GM21390 (cell line): ENCODE data around the gene CMPK2.
A peak's percentile ranks its signal among the peaks of the same experiment; 100 is the strongest.
"Not testable (repeated sequence)": the region's sequence is repeated elsewhere in the genome, so short reads cannot be mapped to it uniquely, and the experiment has no call there.

Experiments
- ATAC-seq: cut with Tn5 transposase; IDR thresholded peaks from one replicate; pipeline ENCODE4 v1.9.1; 2021; ENCODE audit not compliant: unreplicated experiment

Gene CMPK2

DNA sequence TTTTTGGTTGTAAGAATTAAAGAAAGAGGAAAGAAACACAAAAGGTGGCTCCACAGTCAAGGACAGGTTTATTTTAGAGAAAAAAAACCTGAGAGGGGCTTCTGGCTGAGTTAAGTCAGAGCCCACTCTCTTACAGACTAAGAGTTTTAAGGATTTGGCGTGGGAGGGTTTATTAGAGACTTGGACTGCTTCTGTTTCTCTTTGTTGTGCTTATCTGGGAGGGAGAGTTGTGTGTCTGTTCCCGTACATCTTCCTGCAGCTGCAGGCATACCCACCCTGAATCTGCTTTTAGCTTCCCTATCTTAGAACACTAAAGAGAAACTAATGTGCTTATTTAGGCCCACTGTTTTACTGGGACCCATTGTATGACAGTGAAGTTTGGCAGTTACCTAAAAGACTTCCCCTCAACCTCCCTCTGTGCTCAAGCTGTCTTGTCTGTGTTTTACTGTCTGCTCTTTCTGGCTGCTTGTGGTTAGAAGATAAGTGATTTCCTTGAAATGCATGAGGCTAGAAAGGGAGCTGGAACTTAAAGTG, 14.6 kb upstream of the CMPK2 start:
- ATAC-seq = no peak

DNA sequence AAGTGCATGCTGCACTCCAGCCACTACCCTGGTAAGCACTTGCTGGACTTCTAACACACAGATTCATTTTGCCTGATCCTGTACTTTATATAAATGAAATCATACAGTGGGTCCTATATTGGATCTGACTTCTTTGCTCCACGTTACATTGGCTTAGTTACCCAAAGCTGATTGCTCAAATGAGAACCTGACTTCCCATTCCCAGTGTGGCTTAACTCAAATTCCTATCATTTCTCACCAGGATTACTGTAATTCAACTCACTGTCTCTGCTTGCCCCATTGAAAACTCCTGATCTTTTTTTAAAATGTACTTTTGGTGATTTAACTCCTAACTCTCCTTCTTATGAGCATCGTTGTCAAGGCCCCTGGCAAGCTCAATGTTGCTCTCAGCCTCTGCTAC, 13.3 kb upstream of the CMPK2 start:
- no peak for ATAC-seq

DNA sequence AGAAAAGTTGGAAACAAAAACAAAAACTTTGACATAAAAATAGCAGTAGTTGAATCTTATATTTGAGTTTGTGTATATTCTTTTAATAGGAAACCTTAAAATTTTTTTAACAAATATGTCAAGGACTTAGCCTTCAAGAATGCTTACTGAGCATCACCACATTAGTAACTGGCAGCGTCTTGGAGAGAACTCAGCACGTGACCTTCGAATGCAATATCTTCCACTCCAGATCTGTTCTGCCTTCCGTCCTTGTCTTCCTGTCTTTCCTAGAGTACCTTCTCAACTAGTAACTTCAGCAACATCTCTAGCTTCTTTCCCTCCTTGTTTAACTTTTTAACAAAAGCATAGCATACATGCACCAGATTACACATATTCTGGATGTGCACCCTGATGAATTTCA, 12.8 kb upstream of the CMPK2 start:
- ATAC-seq = no peak

DNA sequence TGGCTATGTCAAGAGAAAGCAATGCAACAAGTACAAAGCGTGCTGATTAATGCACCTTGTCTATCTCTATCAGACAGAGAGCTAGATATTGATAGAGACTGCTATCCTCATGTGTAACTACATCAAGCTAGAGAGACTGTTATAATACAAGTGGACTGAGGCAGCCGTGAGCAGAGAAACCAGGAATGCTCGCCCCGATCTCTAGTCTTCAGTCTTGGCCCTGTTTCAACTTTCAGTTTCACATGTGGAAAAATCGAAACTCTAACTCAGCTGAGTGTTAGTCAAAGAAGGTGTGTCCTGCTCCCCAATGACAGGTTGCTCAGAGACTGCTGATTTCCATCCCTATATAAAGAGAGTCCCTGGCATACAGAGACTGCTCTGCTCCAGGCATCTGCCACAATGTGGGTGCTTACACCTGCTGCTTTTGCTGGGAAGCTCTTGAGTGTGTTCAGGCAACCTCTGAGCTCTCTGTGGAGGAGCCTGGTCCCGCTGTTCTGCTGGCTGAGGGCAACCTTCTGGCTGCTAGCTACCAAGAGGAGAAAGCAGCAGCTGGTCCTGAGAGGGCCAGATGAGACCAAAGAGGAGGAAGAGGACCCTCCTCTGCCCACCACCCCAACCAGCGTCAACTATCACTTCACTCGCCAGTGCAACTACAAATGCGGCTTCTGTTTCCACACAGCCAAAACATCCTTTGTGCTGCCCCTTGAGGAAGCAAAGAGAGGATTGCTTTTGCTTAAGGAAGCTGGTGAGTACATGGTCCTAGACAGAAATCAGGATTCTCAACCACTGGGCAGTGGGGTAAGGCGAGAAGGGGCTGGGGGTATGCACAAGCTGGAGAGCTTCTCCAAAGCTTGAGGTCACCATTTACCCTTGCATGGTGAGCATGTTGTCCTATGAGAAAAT, 11.9 kb upstream of the CMPK2 start, which contains the start of gene RSAD2:
Gene RSAD2, plus strand, starts transcription at position 376 of the 903 bp plus-strand sequence. Its CDS starts 24 bp downstream, at position 400.
- peak; percentile 74 for ATAC-seq

DNA sequence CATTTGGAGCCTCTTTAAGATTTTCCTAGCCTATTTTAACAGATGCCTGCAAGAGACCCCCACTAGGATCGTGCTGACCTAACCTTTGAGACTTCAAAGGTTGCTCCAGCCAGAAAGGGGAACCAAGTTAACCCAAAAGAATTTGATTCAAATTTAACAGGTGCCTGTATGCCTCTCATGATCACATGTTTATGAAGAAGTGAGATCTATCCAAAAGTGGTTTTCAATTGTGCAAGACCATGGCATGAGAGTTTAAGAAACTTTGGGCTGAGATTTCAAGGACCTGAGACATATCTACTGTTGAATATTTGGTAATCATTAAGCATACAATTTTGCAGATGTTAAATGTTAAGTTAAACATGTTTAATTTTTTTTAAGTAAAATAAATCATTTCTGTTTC, 10.6 kb upstream of the CMPK2 start:
- no peak for ATAC-seq

DNA sequence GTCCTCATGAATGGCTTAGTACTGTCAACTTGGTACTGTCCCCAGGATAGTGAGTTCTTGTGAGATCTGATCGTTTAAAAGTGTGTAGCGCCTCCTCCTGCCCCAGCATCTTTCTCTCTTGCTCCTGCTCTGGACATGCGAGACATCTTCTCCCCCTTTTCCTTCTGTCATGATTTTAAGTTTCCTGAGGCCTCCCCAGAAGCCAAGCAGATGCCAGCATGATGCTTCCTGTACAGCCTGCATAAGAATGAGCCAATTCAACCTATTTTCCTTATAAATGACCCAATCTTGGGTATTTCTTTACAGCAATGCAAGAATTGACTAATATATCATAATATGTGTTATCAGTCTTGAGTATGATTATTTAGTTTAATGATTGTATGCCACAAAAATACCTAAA, 8.3 kb upstream of the CMPK2 start:
- ATAC-seq = no peak

DNA sequence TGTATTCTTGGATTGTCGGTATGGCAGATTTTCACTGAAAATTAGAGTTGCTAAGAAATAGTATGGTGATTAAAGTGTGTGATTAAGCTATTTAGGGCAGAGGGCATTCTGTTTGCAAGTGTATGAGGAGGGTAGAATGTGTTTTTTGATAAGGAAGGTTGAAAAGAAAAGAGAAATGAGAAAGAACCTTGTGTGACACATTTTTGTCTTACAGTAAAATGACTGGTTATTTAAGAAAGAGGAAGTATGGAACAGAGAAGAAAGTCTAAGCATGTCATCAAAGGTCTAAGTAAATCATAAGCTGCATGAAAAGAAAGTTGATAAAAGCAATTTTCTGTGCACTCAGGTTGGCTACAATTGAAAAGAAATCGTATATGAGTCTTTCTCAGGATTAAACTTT, 6.7 kb upstream of the CMPK2 start:
- peak; percentile 73 for ATAC-seq

DNA sequence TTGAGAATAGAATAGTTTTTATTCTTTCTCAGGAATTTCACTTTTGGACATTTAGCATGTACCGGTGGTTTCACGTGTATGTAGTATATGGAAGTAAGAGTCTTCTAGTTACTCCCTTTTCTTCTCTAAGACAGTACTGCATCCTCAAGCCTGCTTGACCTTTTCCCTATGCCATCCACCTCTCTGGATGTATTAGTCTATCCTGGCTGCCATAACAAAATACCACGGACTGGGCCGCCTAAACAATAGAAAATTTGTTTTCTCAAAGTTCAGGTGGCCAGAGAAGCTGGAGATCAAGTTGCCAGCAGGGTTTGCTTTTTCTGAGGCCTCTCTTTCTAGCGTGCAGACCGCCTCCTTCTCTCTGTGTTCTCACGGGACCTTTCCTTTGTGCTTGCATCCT, 1.3 kb upstream of the CMPK2 start:
- ATAC-seq = no peak

DNA sequence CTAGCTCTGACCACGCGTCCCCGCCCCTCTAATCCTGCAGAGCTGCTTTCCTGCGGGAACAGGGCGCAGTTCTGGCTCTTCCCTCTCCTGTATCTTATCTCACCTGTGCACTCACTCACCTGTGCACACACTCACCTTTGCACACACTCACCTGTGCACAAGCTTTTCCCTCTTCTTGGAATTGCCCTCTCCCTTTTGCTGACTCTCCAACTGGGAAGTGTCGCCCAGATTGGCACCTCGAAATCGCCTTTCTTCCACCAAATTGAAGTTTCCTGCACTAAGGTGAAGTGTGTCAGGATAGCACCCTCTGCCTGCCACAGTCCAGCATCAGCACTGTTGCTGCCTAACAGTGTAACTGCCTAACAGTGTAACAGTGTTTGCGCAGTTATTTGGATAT, 566 bp upstream of the CMPK2 start:
- peak; percentile 32 for ATAC-seq

DNA sequence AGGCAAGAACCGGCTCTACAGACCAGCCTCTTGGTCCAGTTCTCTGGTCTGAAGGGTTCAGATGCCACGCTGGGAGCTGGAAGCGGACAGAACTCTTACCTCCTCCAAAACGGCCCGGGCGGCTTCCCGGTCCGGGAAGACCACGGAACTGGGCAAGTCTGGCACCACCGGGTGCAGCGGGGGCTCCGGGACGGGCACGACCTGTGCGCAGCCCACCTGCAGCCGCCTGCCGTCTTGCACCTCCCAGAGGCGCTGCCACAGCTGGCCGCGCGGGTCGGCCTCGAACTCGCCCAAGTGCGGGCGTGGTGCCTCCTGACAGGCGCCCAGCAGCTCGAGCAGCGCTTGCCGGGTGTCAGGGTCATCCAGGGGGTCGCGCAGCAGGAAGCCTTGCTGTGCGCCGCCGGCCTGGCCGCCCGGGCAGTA, 773 bp downstream of the CMPK2 start:
- ATAC-seq = peak; percentile 32

DNA sequence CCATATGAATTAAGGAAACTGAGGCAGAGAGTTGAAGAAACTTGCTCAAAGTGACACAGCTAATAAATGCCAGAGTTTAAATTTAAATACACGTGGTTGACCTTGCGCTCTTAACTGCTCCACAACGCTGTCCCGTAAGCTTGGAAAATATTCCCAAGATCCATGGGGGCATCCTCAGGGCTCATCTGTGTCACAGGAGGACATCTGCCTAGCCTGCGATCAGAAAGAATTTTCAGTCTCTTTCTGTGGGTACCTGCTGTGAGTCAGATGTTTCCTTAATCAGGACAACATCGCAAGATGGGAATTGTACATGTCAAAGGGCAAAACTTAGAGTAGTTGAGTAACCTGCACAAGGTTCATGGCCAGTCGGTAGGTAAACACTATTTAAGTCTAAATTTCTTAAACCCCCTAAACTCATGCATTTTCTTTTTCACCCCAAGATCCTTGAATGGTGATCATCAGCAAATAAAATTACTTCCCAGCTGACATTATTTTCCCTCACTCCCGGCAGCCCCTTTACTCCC, 1.4 kb downstream of the CMPK2 start:
- no peak for ATAC-seq

DNA sequence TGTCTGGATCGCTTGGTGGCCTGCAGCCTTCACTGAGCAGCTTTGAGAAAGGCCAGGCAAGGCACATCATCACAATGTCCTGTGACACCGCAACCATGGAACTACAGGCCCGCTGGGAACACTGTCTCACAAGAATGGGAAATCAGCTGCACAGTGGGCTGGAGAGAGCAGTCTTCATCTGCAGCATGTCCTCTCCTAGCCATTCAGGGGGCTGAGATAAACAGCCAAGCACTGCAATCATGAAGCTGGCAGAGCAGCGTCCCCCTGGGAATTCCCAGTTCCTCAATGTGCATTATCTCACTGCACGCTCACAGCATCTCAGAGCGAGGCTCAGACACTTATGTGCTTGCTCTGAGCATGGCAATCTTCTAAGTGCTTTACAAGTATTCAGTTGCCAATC, 1.9 kb downstream of the CMPK2 start:
- ATAC-seq = no peak

DNA sequence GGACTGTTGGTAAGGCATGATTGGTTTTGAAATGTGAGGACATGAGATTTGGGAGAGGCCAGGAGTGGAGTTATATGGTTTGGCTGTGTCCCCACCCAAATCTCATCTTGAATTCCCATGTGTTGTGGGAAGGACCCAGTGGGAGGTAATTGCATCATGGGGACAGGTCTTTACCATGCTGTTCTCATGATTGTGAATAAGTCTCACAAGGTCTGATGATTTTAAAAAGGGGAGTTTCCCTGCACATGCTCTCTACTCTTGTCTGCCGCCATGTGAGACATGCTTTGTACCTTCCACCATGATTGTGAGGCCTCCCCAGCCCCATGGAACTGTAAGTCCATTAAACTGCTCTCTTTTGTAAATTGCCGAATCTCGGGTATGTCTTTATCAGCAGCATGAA, 5.4 kb downstream of the CMPK2 start:
- no peak for ATAC-seq

DNA sequence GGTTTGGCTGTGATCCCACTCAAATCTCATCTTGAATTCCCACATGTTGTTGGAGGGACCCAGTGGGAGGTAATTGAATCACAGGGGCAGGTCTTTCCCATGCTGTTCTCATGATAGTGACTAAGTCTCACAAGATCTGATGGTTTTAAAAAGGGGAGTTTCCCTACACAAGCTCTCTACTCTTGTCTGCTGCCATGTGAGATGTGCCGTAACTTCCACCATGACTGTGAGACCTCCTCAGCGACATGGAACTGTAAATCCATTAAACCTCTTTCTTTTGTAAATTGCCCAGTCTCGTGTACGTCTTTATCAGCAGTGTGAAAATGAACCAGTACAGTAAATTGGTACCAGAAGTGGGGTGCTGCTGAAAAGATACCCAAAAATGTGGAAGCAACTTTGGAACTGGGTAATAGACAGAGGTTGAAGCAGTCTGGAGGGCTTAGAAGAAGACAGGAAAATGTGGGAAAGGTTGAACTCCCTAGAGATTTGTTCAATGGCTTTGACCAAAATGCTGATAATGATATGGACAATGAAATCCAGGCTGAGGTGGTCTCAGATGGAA, 7.2 kb downstream of the CMPK2 start:
- not testable (repeated sequence) for ATAC-seq

DNA sequence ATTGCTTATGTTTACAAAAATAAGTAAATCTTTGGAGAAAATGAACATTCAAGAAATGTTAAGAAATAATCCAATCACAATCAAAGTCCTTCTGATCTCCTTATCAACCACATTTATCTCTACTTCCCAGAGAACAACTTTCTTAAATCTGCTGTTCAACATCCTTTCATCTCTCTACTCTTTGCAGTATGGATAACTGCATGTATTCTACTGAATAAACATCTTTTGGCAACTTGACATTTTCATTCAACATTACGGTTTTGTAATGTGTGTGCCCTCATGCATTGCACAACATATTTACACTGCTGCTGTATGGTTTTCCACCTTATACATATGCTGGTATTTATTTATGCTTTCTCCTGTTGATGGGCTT, 9.2 kb downstream of the CMPK2 start:
- no peak for ATAC-seq

DNA sequence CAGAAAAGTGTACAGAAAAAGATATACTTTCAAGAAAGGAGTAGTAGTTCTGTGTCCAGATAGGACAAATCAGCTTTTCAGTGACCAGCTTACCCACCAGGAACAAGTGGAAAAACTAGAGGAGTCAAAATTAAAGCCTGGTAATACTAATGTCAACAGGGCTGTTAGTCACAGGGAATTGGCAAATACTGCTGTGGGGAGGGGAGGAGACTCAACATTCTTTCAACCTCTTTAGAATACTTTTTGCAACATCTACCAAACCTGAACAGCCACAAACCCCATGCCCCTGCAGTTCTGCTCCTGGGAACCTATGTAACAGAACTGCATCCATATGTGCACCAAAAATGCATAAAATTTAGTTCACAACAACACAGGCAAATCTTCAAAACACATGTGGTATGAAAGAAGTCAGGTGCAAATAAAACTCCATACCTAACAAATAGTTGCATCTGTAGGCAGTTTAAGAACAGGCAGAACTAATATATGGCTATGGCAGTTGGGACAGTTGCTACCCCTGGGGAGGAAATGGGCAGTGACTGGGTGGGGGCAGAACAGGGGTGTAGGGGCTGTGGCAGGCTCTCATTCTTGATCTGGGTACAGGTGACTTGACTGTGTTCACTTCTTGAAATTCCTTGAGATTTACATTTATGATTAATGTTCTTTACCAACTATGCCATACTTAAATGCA, 9.7 kb downstream of the CMPK2 start:
- no peak for ATAC-seq

DNA sequence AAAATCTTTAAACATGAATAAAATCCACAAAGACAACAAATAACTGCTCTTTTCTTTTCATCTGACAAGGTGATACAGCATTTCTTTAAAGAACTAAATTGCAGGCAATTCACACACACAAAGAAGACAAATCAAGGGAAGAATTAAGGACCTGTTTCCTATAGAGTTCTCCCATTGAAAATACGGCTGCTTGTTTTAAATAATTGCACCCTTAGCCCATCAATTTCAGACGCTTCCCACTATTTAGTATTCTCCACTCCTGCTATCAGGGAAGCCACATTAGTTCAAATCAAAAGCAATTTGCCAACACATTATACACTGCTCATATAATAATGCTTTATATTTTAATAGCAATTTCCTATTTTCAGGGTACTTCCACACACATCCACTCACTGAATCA, 11.3 kb downstream of the CMPK2 start:
- no peak for ATAC-seq

DNA sequence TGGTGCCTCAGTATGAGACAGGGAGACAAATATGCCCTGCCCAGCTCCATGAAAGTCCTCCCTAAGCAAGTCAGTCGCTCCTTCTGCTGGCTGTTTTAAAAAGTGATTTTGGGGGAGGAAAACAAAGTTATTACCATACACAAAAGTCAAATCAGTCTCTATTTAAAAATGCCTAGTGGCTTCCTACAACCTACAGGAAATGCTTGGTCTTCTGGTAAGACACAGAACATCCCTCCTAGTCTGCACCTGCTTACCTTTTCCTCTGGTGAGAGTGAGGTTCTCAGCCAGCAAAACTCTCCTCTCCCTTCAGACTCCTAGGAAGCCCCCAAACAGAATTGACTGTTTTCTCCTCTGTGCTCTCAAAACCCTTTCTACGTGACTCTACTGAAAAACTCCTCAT, 13.5 kb downstream of the CMPK2 start:
- ATAC-seq = no peak

DNA sequence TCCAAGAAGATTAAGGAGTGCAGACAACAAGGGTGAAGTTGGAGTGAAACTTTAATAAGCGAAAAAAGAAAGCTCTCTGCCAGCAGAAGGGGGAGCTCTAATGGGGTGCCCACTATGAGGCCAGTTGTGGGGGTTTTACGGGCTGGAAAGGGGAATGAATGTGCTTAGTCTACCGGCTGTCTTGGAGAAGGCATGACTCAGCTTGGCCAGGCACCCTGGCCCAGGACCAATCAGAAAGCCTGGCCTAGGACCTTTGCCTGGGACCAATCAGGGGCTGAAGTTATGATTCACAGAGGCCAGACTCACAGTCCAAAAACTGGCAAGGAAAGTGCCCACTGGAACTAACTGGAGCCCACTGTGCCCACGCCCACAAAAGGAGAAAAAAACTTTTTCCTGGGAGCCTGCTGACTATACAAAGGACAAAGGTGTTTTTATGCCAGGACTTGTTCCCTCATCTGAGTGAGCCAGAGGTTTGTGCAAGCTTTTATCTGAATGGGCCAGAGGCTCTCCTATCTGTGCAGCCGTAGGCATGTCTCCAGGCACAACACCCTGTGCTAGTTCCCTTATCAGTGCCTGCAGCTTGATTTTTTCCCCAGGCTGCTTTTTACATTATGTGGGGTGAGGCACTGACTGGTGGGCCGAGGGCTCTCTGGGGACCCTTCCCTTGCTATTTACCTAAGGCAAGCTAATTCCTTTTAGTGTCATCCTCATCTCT, 18.6 kb downstream of the CMPK2 start:
- ATAC-seq = no peak

DNA sequence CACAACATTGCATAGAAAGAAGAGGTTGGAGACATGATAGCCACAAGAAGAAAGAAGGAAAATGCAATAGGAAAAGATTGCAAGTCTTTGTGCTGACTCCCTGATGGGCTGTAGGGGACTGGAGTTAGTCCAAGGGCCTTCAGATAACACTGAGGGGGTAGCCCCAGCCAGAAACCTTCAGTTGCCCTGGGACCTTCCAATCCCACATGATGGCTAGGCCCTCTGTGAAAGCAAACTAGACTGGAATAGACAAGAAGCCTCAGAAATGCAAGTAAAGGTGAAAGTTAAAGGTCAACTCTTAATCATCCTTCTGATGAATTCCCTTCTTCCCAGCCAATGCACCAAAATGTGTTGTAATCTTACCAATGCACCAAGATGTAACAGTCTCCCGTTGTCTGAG, 19.2 kb downstream of the CMPK2 start:
- ATAC-seq = no peak

DNA sequence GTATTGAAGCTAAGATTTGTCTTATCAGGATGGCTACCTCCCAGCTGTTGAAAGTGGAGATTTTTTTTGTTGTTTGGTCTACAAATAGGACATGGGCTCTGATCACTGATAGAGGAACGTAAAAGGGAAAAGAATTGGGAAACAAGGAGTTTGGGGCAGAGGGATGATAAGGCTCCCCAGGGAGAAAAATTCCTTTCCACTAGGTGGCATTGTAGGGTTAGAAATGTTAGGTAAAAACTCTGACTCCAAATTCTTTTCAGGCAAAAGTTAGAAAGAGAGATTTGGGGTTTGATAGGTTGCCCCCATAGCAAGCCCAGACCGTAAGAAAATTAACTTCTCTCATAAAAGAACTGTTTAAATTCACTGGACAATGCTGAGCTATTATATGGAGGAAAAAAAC, 19.8 kb downstream of the CMPK2 start:
- no peak for ATAC-seq
